Hepatocyte (in vitro differentiated cells): ENCODE data around the gene SLC9A2.

ENCODE experiments used
- EZH2 ChIP-seq: fragments of 200-600 bp; sonication (generic); IDR thresholded peaks from 2 replicates; pipeline ENCODE4 v1.6.1; 2016; ENCODE audit warnings: antibody characterized with exemption, mild to moderate bottlenecking, borderline replicate concordance
- EZH2phosphoT487 ChIP-seq: fragments of 200-600 bp; sonication (generic); IDR thresholded peaks from one replicate; pipeline ENCODE4 v1.6.1; 2018; ENCODE audit warnings: antibody characterized with exemption, mild to moderate bottlenecking, low read depth, moderate library complexity; ENCODE audit not compliant: unreplicated experiment, severe bottlenecking
- TF ChIP-seq, protein P1 (sequence below): fragments of 200-600 bp; sonication (generic); IDR thresholded peaks from 2 replicates; pipeline ENCODE4 v1.5.1; 2016; ENCODE audit warnings: antibody characterized with exemption, mild to moderate bottlenecking; ENCODE audit not compliant: poor library complexity

GRCh38 chr2:102636283-102636907, 17.0 kb downstream of the SLC9A2 start:
- TF ChIP-seq, protein P1, sequence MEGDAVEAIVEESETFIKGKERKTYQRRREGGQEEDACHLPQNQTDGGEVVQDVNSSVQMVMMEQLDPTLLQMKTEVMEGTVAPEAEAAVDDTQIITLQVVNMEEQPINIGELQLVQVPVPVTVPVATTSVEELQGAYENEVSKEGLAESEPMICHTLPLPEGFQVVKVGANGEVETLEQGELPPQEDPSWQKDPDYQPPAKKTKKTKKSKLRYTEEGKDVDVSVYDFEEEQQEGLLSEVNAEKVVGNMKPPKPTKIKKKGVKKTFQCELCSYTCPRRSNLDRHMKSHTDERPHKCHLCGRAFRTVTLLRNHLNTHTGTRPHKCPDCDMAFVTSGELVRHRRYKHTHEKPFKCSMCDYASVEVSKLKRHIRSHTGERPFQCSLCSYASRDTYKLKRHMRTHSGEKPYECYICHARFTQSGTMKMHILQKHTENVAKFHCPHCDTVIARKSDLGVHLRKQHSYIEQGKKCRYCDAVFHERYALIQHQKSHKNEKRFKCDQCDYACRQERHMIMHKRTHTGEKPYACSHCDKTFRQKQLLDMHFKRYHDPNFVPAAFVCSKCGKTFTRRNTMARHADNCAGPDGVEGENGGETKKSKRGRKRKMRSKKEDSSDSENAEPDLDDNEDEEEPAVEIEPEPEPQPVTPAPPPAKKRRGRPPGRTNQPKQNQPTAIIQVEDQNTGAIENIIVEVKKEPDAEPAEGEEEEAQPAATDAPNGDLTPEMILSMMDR = no peak
- TF ChIP-seq EZH2phosphoT487 (no peak), EZH2 (no peak)
